Stimulated activated CD4-positive, alpha-beta T cell treated with anti-CD3 and anti-CD28 coated beads, Interleukin-4, amount 100 ng/mL, for 4 hours (primary cell): ENCODE results near the gene ARHGAP8.
"Not testable (repeated sequence)": the region's sequence is repeated elsewhere in the genome, so short reads cannot be mapped to it uniquely, and the experiment has no call there.

Source experiments
- DNase-seq, 2 experiments: peaks; one replicate each; pipeline ENCODE4 v3.0.0-alpha.2; 2020

The ARHGAP8 gene

GRCh38 chr22:44726439-44726838 is 25.9 kb upstream of the ARHGAP8 start:
- no peak for DNase-seq

- DNase-seq = no peak
These were observed 25.2 kb upstream of the ARHGAP8 start for GRCh38 chr22:44727148-44727547.

GRCh38 chr22:44727709-44728108 is 24.7 kb upstream of the ARHGAP8 start:
- no peak for DNase-seq

- DNase-seq = no peak
These were observed 23.5 kb upstream of the ARHGAP8 start for GRCh38 chr22:44728761-44729324.

GRCh38 chr22:44729391-44730021 is 22.9 kb upstream of the ARHGAP8 start:
- DNase-seq = no peak

- DNase-seq = no peak
These were observed 22.4 kb upstream of the ARHGAP8 start for GRCh38 chr22:44730022-44730393.

GRCh38 chr22:44730490-44731356 is 21.7 kb upstream of the ARHGAP8 start:
- no peak for DNase-seq

- no peak for DNase-seq
These were observed 20.9 kb upstream of the ARHGAP8 start for GRCh38 chr22:44731357-44731970.

GRCh38 chr22:44732017-44732561 is 20.3 kb upstream of the ARHGAP8 start:
- no peak for DNase-seq

GRCh38 chr22:44732661-44733060 is 19.7 kb upstream of the ARHGAP8 start:
- no peak for DNase-seq

GRCh38 chr22:44733426-44734106 is 18.8 kb upstream of the ARHGAP8 start:
- no peak for DNase-seq

GRCh38 chr22:44734278-44734677 is 18.1 kb upstream of the ARHGAP8 start:
- no peak for DNase-seq

- no peak for DNase-seq
These were observed 17.4 kb upstream of the ARHGAP8 start for GRCh38 chr22:44734801-44735517.

- peak; percentile 69 to 86 for DNase-seq
These were observed 16.6 kb upstream of the ARHGAP8 start for GRCh38 chr22:44735518-44736428.

- DNase-seq = no peak
These were observed 15.6 kb upstream of the ARHGAP8 start for GRCh38 chr22:44736581-44737405.

GRCh38 chr22:44737406-44738346 is 14.7 kb upstream of the ARHGAP8 start:
- no peak for DNase-seq

- no peak for DNase-seq
These were observed 14.0 kb upstream of the ARHGAP8 start for GRCh38 chr22:44738347-44738715.

GRCh38 chr22:44739024-44739423 is 13.4 kb upstream of the ARHGAP8 start:
- no peak for DNase-seq

- not testable (repeated sequence) for DNase-seq
These were observed 12.7 kb upstream of the ARHGAP8 start for GRCh38 chr22:44739666-44740065.
